Kidney (tissue), 14 donors: ENCODE measurements around the gene ACSM6. TPM values are rescaled to one million over a fixed set of nuclear protein-coding genes. Genes with fewer than 3 reads are reported as not detected.
"Not testable (repeated sequence)": the region's sequence is repeated elsewhere in the genome, so short reads cannot be mapped to it uniquely, and the experiment has no call there.

Experiments used
- DNase-seq, 5 donors: peaks; one replicate each; pipeline ENCODE4 v3.0.0-alpha.2; 2013 to 2020
- FAIRE-seq: peaks from 2 replicates; lab custom pipeline; 2012; peaks lifted over from hg19 to GRCh38; lab: Jason Lieb, UNC
- H3K27ac ChIP-seq, 2 donors: one replicate each; pipeline ENCODE4 v1.7.0; 2013; ENCODE audit warnings: low read depth in 2 of 2, low read length in 2 of 2, inconsistent platforms in 1 of 2
- H3K27me3 ChIP-seq: one replicate; pipeline ENCODE4 v1.7.1; 2013; ENCODE audit warnings: low read length, inconsistent platforms; ENCODE audit not compliant: control insufficient read depth, insufficient read depth
- H3K36me3 ChIP-seq, 3 donors: one replicate each; pipeline versions ENCODE4 v1.7.0 to v1.7.1; 2013; ENCODE audit warnings: low read length in 3 of 3, control low read depth in 1 of 3, inconsistent platforms in 1 of 3; ENCODE audit not compliant: insufficient read depth in 3 of 3, control insufficient read depth in 2 of 3
- H3K4me1 ChIP-seq, 3 donors: one replicate each; pipeline versions ENCODE4 v1.7.0 to v1.7.1; 2013; ENCODE audit warnings: low read length in 3 of 3, inconsistent platforms in 1 of 3, low read depth in 1 of 3; ENCODE audit not compliant: control insufficient read depth in 2 of 3, insufficient read depth in 2 of 3
- H3K4me3 ChIP-seq, 3 donors: one replicate each; pipeline versions ENCODE4 v1.7.0 to v1.8.1; 2013; ENCODE audit warnings: low read length in 3 of 3, control low read depth in 1 of 3, inconsistent platforms in 1 of 3
- H3K9ac ChIP-seq, 3 donors: one replicate each; pipeline versions ENCODE4 v1.7.0 to v1.7.1; 2013; ENCODE audit warnings: low read length in 3 of 3, control low read depth in 1 of 3, inconsistent platforms in 1 of 3
- H3K9me3 ChIP-seq, 3 donors: one replicate each; pipeline versions ENCODE4 v1.7.0 to v1.7.1; 2013; ENCODE audit warnings: low read length in 3 of 3, control low read depth in 1 of 3, inconsistent platforms in 1 of 3; ENCODE audit not compliant: control insufficient read depth in 2 of 3, insufficient read depth in 1 of 3
- intact Hi-C: fragments of 100-400 bp; cut with DNase I; formaldehyde crosslinking; loops from one replicate; pipeline ENCODE4 v1.11.1; 2022
- polyA plus RNA-seq: library from polyadenylated mRNA; stranded (reverse); fragments of 350-450 nt; fragmentation: Illumina TruSeq; extraction: RNeasy Lipid Tissue Mini Kit (QIAGEN cat#74804); gene quantifications from one replicate; pipeline ENCODE4 v1.2.3, GENCODE V29; 2014; ENCODE audit warnings: low read depth, low replicate concordance; ENCODE audit not compliant: insufficient read depth
- total RNA-seq: library from RNA; stranded (reverse); fragmentation: NEBNext Ultra II Directional; extraction: Animal tissue kit (Norgen Biotek cat#: 25700); gene quantifications from one replicate; pipeline ENCODE4 v1.2.1, GENCODE V29; 2021
- TF ChIP-seq, protein P1 (sequence below): IDR thresholded peaks from 3 replicates; pipeline ENCODE4 v1.5.1; 2012; ENCODE audit warnings: mild to moderate bottlenecking, moderate library complexity, borderline replicate concordance; ENCODE audit not compliant: insufficient read depth; ENCODE audit errors: extremely low read depth
- donor health status: control.
- donor health status: control.
- donor health status: control.
- donor health status: control.
- donor health status: control.
- donor health status: DM: yes; HTN: yes; CAD: no.
- donor health status: Normal renal cell carcinoma (clear cell type).

ACSM6 gene
- total and polyA plus RNA-seq, 2 donors from 2014 or later: 0.34 TPM; not detected in 1

DNA sequence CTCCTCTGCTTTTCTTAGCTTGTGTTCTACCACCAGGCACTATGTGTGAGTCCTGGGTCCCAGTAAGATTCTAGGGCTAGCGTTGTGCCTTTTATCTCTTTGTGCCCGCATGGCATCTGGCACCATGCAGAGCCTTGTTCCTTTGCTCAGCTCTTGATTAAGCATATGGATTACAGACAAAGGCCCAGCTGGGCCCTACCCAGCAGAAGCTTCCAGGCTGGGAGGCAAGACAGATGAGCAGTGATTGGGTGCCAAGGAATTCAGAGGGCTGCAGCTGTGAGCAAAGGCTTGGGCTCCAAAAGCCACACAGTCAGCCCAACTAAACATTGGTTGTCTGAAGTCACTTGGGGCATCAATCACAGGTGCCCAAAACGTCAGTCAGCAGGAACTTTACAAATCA is 2.0 kb downstream of the ACSM6 start:
- TF ChIP-seq, protein P1, sequence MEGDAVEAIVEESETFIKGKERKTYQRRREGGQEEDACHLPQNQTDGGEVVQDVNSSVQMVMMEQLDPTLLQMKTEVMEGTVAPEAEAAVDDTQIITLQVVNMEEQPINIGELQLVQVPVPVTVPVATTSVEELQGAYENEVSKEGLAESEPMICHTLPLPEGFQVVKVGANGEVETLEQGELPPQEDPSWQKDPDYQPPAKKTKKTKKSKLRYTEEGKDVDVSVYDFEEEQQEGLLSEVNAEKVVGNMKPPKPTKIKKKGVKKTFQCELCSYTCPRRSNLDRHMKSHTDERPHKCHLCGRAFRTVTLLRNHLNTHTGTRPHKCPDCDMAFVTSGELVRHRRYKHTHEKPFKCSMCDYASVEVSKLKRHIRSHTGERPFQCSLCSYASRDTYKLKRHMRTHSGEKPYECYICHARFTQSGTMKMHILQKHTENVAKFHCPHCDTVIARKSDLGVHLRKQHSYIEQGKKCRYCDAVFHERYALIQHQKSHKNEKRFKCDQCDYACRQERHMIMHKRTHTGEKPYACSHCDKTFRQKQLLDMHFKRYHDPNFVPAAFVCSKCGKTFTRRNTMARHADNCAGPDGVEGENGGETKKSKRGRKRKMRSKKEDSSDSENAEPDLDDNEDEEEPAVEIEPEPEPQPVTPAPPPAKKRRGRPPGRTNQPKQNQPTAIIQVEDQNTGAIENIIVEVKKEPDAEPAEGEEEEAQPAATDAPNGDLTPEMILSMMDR: no peak
- no peak for DNase-seq
- intact Hi-C loops: no loop called here
- FAIRE-seq: no peak
- Histone ChIP-seq H3K4me3 (no peak overlapping the region), H3K36me3 (no peaks in the 10 kb centered on the region), H3K9ac (no peak overlapping the region), H3K27me3 (no peaks in the 10 kb centered on the region), H3K27ac (no peak overlapping the region), H3K4me1 (no peaks in the 10 kb centered on the region), H3K9me3 (no peaks in the 10 kb centered on the region)

GRCh38 chr10:95201736-95202135 is 7.7 kb downstream of the ACSM6 start:
- TF ChIP-seq, protein P1: no peak
- Histone ChIP-seq H3K4me3 (no peak overlapping the region), H3K27ac (no peak overlapping the region), H3K9ac (no peak overlapping the region), H3K27me3 (no peaks in the 10 kb centered on the region), H3K36me3 (no peaks in the 10 kb centered on the region), H3K4me1 (no peaks in the 10 kb centered on the region), H3K9me3 (no peaks in the 10 kb centered on the region)
- intact Hi-C loops: no loop called here
- FAIRE-seq (no peak), DNase-seq (no peak)

DNA sequence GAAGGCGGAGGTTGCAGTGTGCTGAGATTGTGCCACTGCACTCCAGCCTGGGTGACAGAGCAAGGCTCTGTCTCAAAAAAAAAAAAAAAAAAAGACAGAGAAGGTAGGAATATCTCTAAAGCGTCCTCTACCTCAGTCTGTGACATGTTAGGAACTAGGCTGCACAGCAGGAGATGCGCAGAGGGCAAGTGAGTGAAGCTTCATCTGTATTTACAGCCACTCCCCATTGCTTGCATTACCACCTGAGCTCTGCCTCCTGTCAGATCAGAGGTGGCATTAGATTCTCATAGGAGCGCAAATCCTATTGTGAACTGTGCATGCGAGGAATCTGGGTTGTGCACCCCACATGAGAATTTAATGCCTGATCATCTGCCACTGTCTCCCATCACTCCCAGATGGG is 8.8 kb downstream of the ACSM6 start:
- H3K36me3 ChIP-seq, FAIRE-seq, H3K27ac ChIP-seq, H3K9me3 ChIP-seq, DNase-seq, H3K4me3 ChIP-seq, H3K9ac ChIP-seq, H3K4me1 ChIP-seq, intact Hi-C loops, H3K27me3 ChIP-seq: not testable (repeated sequence)

DNA sequence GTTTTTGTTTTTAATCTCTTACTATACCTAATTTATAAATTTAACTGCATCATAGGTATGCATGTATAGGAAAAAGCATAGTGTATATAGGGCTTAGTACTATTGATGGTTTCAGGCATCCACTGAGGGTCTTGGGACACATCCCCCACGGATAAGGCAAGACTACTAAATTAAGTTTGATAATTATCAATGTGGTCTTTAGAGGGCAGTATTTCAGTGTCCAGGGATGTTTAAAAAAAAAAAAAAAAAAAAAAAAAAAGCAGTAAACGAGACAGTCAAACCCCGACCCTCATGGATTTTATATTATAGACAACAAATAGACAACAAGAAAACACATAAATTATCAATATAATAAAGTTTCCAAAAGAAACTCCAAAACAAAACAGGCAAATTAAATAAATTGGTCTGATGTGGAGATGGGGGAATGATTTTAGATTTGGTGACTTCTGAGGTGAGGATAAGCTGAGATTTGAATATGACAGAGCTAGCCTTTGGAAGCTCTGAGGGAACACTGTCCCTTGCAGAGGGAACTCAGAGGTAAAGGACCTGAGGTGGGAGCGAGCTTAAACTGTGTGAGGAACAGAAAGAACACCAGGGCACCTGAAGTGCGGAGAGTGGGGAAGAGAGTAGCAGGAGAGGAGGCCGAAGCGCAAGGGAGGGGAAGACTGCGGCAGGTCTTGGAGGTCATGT is 14.8 kb downstream of the ACSM6 start:
- DNase-seq: peak in 1 of 5 donors; percentile 7
- no peaks in the 10 kb centered on the region for H3K27me3 ChIP-seq
- no peak overlapping the region for H3K27ac ChIP-seq
- H3K36me3 ChIP-seq: no peaks in the 10 kb centered on the region
- no peak overlapping the region for H3K4me3 ChIP-seq
- H3K9ac ChIP-seq: no peak overlapping the region
- intact Hi-C loops: no loop called here
- TF ChIP-seq, protein P1: no peak
- H3K9me3 ChIP-seq: no peaks in the 10 kb centered on the region
- peak; percentile 72 for FAIRE-seq
- H3K4me1 ChIP-seq: no peaks in the 10 kb centered on the region
